Stimulated activated CD8-positive, alpha-beta memory T cell treated with anti-CD3 and anti-CD28 coated beads, Interleukin-2, amount 100 ng/mL, for 1 hour (primary cell): ENCODE measurements around the gene SLC6A12.
A peak's percentile ranks its signal among the peaks of the same experiment; 100 is the strongest.
"Not testable (repeated sequence)": the region's sequence is repeated elsewhere in the genome, so short reads cannot be mapped to it uniquely, and the experiment has no call there.

ENCODE experiments used
- DNase-seq, 2 donors: peaks; one replicate each; pipeline ENCODE4 v3.0.0-alpha.2; 2020; ENCODE audit warnings: low read depth in 2 of 2

SLC6A12 gene

DNA sequence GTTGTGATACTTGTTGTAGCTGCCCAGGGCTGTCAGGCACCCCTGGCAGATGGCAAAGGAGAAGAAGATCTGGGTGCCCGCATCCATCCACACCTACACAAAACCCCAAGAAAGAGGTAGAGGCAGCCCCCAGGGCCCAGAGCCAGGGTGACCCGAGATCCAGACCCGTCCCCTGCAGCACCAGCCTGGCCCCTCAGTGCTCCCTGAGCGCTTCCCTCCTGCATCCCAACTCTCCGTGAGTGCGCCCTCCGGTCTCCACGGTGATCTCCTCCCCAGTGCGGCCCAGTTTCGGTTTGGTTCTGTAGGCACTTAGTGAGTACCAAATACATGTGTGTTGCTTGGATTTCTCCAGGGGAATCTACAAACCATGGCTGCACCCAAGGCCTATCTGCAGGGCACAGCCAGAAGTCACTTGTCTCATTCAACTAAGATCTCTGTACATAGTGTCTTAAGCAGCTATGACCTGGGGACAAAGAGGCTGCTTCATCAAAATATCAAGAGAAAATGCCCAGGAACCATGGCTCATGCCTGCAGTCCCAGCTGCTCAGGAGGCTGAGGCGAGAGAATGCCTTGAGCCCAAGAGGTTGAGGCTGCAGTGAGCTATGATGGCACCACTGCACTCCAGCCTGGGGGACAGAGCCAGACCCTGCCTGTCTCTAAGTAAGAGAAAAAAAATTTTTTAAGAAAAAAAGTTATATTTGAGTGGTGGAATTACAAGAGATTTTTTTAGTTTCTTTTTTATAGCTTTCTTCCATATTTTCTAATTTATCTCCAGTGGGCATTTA is 15.9 kb downstream of the SLC6A12 start:
- DNase-seq, result no peak

DNA sequence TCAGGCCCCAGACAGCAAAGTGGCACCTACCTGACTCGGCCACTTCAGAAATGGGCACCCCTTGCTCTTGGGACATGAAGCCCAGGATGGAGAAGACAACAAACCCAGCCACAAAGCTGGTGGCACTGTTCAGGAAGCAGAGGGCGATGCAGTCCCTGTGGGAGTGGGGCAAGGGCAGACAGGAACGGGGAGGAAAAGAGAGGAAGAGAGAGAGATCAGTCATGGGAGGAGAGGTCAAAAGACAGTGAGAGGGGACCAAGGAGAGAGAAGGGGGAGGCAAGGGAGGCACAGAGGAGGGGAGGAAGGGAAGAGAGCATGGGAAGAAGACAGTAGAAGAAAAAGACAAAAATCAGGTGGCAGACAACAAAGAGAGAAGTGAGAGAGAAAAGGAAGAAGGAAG is 16.6 kb downstream of the SLC6A12 start:
- DNase-seq, result no peak

DNA sequence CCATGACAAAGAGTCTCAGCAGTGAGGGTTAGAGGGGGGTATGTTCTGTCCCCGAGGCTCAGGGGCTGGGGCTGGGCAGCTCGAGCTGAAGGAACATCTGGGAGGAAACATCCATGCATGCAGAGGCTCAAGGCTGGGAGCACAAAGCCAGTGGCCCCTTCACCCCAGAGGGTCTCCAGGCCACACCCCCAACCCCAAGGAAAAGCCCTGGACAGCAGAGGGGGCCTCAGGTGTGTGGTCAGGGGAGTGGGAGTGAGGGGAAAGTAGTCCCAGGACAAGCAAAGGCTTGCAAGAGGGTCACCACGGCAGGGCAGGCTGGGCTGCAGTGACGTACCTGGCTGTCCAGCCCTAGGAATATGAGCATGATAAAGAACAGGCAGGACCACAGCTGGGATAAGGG is 17.5 kb downstream of the SLC6A12 start:
- DNase-seq, result no peak

DNA sequence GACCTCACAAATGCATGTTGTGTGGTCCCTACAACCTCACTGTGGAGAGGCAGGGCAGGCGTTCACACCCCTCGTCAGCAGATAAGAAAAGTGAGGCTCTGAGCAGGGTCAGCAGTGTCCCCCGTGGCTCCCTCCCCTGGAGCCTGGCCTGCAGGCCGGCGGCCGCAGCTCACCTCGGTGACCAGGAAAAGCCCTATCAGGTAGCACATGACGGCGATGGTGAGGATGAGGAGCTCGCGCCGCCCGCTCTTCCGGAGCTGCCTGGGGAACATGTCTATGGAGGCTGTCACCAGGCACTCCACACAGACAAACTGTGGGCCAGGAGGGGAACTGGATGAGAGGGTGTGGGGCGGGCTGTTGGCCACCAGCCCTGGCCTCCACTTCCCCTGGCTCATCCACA is 18.0 kb downstream of the SLC6A12 start:
- DNase-seq, result no peak

DNA sequence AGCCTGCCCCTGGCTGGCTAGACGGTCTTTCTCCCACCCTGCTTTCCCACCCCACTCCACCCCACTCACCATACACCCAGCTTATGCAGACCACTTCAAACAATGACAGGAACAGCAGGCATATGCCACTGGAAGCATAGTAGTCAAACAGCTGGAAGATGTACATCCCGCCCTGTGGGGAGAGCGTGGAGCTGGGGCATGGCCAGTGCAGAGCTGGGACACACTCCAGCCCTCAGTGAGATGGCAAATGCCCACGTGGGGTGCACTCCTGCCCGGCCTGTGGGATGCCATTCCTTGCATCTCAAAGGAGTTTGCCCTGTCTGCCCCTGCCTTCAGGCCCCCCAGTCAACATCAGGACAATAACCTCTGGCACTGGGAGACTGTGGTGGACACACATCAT is 18.8 kb downstream of the SLC6A12 start:
- no peak for DNase-seq

DNA sequence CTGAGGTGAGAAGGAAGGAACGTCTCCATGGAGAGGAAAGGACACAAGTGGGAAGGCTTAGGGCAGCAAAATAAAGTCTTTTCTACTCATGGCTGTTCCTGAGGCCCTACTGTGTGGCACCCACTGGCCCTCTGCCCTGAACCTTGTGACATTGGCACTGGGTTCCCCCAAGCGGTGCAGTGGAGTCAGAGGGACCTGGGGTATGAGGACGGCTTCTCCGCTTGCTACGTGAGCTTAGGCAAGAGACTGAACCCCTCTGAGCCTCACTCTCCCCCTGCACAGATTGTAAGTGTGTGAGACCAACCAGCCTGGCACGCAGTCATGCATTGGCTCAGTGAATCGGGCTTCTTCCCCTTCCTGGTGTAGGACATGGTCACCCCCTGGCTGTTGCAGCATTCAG is 19.7 kb downstream of the SLC6A12 start:
- DNase-seq, result no peak

DNA sequence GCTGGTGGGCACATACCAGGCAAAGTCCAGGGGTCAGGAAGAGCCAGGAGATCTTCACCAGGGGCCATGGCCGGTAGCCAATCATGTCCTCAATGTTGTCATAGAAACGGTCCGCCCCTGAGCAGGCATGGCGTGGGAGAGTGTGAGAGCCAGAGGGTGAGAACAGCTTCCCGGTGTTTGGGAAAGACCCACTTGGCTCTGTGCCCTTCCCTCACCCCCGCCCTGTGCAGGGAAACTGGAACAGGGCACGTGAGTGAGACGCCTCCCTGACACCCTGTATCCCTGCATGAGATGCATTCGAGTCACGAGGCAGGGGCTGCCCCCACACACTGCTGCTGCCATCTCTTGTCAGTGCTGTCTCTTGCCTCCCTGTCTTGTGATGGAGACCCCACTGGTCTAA is 20.7 kb downstream of the SLC6A12 start:
- DNase-seq, result no peak

DNA sequence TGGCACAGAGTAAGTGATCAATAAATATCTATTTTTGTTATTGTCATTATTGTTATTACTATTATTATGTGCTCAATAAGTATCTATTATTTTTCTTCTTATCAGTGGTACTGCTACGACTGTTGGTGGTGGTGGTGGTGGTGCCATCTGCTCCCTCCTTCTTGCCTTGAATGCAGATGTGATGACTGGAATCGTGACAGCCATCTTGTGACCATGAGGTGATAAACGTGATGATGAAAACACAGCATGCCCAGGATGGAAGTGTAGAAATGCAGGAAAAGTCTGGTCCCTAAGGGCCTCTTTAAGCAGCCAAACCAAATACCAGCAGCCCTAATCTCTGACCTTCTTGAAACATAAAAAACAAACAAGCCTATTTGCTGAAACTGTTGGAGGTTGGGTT is 22.4 kb downstream of the SLC6A12 start:
- DNase-seq, result no peak

DNA sequence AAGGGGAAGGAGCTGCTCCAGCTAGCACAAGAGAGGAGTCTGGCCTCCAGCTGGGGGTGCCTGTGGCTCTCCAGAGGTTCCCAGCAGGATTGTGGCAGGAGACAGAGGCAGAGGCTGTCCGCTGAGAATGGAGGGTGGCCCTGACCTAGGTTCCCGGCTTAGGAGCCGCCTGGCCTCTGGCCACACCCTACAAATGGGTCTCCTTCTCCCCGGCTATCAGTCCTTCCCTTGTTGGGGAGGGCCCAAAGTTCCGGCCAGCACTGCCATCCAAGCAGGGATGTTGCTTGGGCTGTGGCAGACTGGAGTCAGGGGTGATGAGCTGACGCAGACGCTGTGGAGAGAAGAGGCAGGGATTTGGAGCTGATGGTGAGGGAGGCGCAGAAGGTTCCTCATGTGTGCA is 23.1 kb downstream of the SLC6A12 start:
- no peak for DNase-seq

DNA sequence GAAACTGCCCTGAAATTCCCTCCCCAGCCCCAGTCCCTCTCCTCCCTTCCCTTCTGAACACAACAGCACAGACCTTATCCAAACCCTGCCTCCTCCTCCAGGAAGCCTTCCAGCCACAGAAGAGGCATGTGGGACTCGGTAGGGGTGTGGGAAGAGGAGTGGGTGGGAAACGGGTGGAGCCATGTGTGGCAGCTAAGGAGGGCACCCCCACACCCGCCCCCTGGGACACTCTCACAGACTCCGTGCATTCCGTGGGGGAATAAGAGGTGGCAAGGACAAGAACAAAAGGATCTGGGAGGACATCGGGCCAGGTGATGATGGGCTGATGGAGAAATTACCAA is 24.4 kb downstream of the SLC6A12 start:
- DNase-seq, result no peak

DNA sequence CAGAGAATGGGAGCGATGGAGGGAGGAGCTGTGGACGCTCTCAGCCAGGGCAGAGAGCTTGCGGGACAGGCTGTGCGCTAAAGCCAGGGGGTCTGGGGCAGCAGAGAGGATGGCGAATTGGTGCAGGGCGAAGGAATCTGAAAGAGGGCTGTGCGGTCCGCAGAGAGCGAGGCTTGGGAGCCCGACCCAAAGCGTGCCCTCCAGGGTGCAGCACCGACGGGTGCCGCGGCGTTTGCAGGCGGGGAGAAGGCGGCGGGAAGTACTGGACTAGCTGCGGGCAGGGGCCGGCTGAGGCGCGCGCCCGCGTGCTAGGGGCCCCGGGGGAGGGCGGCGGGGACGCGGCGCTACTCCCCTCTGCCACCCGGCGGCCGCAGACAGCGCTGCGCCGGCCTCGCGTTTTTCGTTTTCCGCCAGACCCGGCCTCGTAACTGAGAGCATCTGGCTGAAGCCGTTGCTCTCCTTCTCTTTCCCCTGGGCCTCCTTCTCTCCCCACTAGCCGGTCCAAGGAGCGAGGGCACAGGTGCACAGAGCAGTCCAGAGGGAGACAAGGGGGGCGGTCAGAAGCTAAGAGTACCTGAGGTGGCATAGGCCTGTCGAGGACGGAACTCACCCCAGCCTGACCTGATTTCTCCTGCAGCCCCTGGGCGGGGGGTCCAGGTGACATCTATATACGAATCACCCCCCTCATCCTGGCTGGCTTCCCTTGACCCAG is 24.9 kb downstream of the SLC6A12 start:
- DNase-seq, result peak in 1 of 2 donors; percentile 10

DNA sequence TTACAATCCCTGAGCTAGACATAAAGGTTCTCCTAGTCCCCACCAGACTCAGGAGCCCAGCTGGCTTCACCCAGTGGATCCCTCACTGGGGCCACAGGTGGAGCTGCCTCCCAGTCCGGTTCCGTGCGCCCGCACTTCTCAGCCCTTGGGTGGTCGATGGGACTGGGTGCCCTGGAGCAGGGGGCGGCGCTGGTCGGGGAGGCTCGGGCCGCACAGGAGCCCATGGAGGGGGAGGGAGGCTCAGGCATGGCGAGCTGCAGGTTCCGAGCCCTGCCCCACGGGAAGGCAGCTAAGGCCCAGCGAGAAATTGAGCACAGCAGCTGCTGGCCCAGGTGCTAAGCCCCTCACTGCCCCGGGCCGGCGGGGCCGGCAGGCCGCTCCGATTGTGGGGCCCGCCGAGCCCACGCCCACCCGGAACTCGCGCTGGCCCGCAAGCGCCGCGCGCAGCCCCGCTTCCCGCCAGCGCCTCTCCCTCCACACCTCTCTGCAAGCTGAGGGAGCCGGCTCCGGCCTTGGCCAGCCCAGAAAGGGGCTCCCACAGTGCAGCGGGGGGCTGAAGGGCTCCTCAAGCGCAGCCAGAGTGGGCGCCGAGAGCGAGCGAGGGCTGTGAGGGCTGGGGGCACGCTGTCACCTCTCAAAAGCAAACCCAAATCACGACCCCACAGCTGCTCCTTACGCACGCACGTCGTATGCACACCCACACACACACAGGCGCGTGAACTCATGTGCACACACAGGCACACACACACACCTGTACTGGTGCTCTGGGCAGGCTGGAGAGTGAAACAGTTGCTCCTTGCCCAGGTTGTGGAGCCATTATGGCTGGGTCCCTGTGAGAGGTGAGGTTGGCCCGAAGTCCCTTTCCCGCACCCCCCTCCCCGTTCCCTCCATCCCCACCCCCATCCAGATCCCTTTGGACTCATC is 25.7 kb downstream of the SLC6A12 start:
- not testable (repeated sequence) for DNase-seq

DNA sequence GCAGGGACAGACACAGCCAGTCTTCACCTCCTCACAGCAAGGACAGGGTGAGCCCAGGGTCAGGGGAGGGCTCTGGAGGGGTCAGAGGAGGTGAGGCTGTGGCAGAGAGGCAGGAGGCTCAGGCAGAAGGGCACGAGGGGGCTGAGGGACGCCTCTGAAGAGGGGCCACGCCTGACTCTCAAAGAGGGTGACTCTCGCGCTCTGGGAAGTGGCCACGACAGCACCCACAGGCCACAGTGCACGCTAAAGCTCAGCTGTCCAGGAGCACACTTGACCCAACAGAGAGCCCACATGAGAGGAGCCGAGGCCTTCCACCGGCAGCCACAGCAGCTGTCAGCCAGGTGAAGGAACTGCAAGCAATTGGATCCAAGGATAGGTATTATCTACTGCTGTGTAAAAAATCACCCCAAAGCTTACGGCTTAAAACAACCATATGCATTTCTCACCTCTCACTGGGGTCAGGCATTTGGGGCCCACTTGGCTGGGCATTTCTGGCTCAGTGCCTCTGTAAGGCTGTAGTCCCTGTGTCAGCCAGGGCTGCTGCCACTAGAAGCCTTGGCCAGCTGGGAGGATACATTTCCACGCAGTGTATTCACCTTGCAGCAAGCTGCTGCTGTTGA is 27.8 kb downstream of the SLC6A12 start:
- DNase-seq, result no peak

DNA sequence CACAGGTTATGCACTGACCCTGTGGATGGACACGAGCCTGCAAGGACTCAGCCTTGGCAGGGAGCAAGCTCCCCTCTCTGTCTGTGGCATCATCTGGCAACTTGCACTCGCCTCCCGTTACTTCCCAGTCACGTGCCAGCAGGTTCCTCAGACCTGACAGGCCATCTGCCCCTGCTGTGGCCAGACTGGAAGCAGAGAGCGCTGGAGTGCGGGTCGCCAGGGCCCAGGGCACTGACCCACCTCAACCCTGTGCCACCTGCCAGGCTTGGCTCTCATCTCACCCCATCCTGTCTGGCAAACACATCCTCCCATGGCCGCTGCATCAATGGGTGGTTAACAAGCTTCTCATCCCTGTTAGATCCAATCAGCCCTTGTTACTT is 28.4 kb downstream of the SLC6A12 start:
- DNase-seq, result no peak

DNA sequence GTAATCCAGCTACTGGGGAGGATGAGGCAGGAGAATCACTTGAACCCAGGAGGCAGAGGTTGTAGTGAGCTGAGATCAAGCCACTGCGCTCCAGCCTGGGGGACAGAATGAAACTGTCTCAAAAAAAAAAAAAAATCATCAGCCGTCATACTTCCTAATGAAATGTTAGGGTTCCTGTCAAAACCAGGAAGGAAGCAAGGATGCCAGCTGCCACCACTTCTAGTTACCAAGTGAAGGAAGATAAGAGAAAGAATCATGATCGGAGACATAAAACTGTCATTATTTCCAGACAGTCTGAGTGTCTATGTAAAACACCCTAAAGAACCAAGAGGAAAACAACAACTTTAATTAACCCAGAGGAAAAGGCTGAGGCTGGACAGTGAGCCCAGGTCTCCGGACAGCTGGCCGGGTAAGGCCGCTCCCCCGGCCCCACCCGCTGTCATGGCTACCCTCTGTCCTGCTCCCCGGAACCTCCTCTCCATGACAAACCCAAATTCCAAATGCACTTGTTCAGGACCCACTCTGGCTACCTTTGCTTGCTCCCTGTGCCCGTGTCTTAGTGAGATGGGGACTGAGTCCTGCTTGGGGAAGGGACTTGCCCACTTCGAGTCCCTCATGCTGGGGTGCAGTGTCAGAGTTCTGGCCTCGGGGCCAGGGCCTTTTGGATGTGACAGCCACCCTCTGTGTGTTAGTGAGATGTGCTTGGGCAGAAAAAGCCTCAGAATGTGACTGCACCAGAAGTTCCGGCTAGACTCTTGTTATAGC is 29.0 kb downstream of the SLC6A12 start:
- DNase-seq, result no peak

DNA sequence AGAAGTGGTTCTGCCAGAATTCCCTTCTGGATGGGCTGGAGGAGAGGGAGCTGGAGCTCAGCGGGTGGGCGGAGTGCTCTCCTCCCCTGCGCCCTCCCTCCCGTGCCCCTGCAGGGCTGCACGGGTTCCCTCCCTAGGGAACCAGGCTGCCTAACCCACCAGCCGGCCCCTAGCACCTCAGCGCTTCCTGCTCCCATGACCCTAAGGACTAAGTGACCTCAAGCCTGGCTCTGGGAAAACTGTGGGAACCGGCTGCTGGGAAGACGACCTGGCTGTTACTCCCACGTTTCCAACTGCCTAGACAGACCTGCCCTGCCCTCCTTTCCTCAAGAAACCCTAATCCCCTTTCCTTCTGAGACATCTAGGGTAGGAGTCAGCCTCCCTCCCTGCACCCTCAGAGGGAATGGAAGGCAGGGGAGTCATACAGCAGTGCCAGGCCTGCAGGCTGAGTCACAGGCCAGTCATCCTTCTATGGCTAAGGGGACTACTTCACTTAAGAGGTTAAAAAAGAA is 31.5 kb downstream of the SLC6A12 start:
- no peak for DNase-seq

DNA sequence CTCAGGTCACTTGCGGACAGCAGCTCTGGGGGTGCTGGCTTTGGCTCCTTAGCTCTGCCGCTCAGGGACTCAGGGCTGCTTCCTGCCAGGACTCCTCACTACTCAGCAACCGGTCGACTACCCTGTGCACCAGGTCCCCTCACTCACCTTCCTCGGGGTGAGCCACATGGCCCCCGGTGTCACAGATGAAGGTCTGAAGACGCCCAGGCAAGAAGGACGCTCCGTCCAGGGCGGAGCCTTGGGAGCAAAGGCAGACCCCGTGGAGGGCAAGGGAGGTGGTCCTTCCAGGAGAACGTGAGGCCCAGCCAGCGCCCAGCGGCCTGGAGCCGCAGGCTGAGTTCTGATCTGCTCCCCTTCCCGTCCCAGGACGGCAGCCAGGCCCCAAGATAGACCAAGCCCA is 32.0 kb downstream of the SLC6A12 start:
- DNase-seq, result no peak

DNA sequence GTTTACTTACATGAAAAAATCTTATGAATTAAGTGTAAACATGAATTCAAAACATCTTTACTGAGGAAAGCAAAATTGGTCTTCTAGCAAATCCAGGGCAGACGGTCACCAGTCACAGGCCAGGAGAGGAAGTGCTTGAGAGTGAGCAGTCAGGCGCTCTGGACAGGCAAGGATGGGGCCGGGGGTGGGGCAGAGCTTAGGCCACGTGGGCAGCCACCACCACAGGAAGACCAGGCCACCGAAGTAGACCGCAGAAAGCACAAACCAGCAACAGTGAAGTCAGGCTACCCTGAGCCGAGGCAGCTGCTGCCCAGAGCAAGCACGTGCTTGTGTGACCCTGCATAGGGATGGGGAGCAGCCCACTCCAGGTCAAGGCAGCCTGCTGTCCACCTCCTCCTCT is 33.5 kb downstream of the SLC6A12 start:
- no peak for DNase-seq

DNA sequence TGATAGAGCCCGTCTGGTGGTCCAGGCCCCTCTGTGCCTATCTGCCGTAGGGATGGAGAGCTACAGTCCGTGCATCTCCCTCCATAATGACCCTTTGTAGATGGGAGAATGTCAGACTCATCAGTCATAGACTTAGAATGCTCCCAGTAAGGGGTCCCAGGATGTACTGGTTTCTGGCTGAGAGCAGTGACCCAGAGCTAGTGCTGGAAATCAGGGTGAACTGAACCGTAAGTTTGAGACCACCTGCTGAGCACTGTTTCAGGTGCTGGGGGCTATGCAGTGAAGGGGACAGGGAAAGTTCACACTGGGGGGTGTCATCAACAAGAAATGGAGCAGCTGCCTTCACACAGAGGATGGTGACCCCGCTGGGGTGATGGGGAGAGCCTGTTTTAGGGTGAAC is 34.1 kb downstream of the SLC6A12 start:
- no peak for DNase-seq

DNA sequence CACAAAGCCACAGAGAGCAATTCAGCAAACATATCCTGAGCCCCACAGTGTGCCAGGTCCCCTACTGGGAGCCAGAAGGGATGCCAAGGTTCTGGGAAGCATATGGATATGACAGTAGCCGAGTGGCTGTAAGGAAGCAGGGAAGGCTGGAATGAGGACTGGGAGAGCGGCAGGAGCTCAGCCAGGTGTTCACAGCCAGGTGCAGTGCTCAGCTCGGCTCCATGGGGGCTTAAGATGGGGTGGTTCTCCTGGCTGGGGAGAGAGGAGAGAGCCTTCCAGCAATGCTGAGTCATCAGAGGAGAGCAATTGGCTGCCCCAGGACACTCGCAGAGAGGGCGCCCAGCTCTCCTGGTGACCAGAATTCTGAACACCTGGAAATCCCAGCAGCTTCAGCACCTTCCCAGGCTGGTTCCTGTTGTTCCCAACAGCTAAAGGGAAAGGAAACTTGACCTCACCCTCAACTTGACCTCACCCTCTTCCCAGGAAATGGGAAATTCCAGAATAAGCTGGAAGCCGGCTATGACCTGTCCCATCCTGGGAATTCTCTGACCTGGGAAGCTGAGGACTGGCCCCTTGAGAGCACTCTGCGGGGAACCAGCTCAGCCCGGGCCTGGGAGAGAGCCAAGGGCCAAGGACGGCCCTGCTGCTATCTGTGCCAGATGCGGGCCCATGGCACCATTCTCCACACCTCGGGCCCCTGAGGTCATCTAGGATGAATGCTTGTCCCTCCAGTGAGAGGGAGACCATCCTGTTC is 34.6 kb downstream of the SLC6A12 start:
- DNase-seq, result no peak

DNA sequence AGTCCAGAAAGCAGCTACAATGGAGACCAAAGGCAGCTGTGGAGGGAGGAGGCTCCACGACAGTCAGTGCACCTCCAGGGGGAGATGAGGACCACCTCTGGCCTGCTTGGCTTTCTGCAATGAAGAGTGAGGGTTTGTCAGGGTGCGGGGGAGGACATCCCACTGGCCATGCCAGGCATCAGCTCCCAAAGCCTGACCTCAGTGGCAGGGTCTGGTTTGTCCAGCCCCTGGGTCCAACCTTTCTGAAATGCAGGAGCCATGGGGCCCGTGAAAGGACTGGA is 35.2 kb downstream of the SLC6A12 start:
- no peak for DNase-seq
